Muscle layer of duodenum (tissue), 2 donors: ENCODE data around the gene NAALADL1.
"Not testable (repeated sequence)": the region's sequence is repeated elsewhere in the genome, so short reads cannot be mapped to it uniquely, and the experiment has no call there.

Source experiments
- H3K27ac ChIP-seq: one replicate; pipeline ENCODE4 v1.7.0; 2013; ENCODE audit warnings: mild to moderate bottlenecking, low read length
- H3K27me3 ChIP-seq: one replicate; pipeline ENCODE4 v1.7.0; 2013; ENCODE audit warnings: low read depth, mild to moderate bottlenecking, control low read depth, low read length
- H3K36me3 ChIP-seq, 2 donors: one replicate each; pipeline ENCODE4 v1.7.0; 2013; ENCODE audit warnings: low read length in 2 of 2, control low read depth in 1 of 2, mild to moderate bottlenecking in 1 of 2; ENCODE audit not compliant: insufficient read depth in 2 of 2, control insufficient read depth in 1 of 2
- H3K4me1 ChIP-seq, 2 donors: one replicate each; pipeline ENCODE4 v1.7.0; 2013; ENCODE audit warnings: low read length in 2 of 2, mild to moderate bottlenecking in 2 of 2, control low read depth in 1 of 2, moderate library complexity in 1 of 2; ENCODE audit not compliant: insufficient read depth in 2 of 2, control insufficient read depth in 1 of 2
- H3K4me3 ChIP-seq, 2 donors: one replicate each; pipeline ENCODE4 v1.7.0; 2013; ENCODE audit warnings: low read length in 2 of 2, low read depth in 1 of 2, mild to moderate bottlenecking in 1 of 2
- H3K9me3 ChIP-seq, 2 donors: one replicate each; pipeline ENCODE4 v1.7.0; 2013; ENCODE audit warnings: low read length in 2 of 2, control low read depth in 1 of 2, mild to moderate bottlenecking in 1 of 2; ENCODE audit not compliant: control insufficient read depth in 1 of 2
- donor health status: healthy.

Gene NAALADL1

GRCh38 chr11:65021509-65021908, 36.8 kb downstream of the NAALADL1 start:
- Histone ChIP-seq H3K36me3 (peaks cover 9 to 39% of the 10 kb centered on the region in 2 donors), H3K27ac (no peak overlapping the region), H3K27me3 (no peaks in the 10 kb centered on the region), H3K4me3 (no peak overlapping the region), H3K9me3 (no peaks in the 10 kb centered on the region), H3K4me1 (no peaks in the 10 kb centered on the region)

DNA sequence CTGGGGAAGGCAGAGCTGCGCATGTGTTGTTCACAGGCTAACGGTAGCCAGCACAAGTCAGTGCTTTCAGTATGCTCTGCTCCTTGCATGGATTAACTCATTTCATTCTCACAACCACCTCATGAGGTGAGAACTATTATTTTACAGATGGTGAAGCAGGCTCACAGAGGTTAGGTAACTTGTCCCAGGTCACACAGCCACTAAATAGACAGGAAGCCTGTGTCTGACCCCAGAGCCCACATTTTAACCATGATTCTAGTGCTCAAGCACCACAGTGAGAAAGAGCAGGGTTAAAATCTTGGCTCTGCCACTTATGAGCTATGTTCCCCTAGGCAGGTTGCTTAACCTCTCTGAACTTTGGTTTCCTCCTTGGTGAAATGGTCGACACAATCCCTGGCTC, 37.4 kb downstream of the NAALADL1 start:
- Histone ChIP-seq H3K27me3 (no peaks in the 10 kb centered on the region), H3K27ac (no peak overlapping the region), H3K36me3 (peaks cover 9 to 39% of the 10 kb centered on the region in 2 donors), H3K4me3 (no peak overlapping the region), H3K9me3 (no peaks in the 10 kb centered on the region), H3K4me1 (no peaks in the 10 kb centered on the region)

GRCh38 chr11:65019824-65020223, 38.5 kb downstream of the NAALADL1 start:
- Histone ChIP-seq H3K27ac (no peak overlapping the region), H3K27me3 (no peaks in the 10 kb centered on the region), H3K36me3 (peaks cover 9 to 39% of the 10 kb centered on the region in 2 donors), H3K4me1 (peaks cover 0 to 10% of the 10 kb centered on the region in 2 donors), H3K4me3 (no peak overlapping the region), H3K9me3 (no peaks in the 10 kb centered on the region)

DNA sequence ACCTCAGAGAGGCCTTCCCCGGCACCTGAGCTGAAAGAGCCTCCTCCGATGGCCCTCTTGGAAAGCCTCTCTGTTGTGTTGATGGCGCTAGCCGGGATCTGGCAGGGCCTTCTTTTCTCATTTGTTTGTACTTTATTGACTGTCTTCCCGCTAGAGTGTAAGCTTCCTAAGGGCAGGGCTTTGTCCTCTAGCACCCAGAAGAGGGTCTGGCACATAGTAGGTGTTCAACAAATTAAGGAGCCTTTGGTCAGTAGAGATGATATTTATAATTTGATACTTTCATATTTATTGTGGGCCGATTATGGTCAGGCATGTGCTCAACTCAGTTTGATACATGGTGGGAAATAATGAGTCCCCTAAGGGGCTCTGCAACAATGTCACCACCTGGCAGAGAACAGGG, 40.4 kb downstream of the NAALADL1 start:
- no peak overlapping the region for H3K27ac ChIP-seq
- H3K4me3 ChIP-seq: no peak overlapping the region
- no peaks in the 10 kb centered on the region for H3K9me3 ChIP-seq
- no peaks in the 10 kb centered on the region for H3K27me3 ChIP-seq
- H3K36me3 ChIP-seq: peaks cover 9 to 39% of the 10 kb centered on the region in 2 donors
- H3K4me1 ChIP-seq: peaks cover 5 to 16% of the 10 kb centered on the region in 2 donors

GRCh38 chr11:65016705-65017104, 41.6 kb downstream of the NAALADL1 start:
- no peaks in the 10 kb centered on the region for H3K9me3 ChIP-seq
- H3K4me1 ChIP-seq: peaks cover 6 to 16% of the 10 kb centered on the region in 2 donors
- H3K27me3 ChIP-seq: no peaks in the 10 kb centered on the region
- peaks cover 9 to 31% of the 10 kb centered on the region in 2 donors for H3K36me3 ChIP-seq
- H3K4me3 ChIP-seq: no peak overlapping the region
- H3K27ac ChIP-seq: no peak overlapping the region

GRCh38 chr11:65014726-65015227, 43.6 kb downstream of the NAALADL1 start:
- Histone ChIP-seq H3K27me3 (no peaks in the 10 kb centered on the region), H3K27ac (peak overlapping the region; percentile 93), H3K36me3 (peaks cover 9 to 17% of the 10 kb centered on the region in 2 donors), H3K9me3 (no peaks in the 10 kb centered on the region), H3K4me1 (peaks cover 6 to 16% of the 10 kb centered on the region in 2 donors), H3K4me3 (peak overlapping the region; percentile 66 to 72)

- Histone ChIP-seq H3K36me3 (peaks cover 9 to 15% of the 10 kb centered on the region in 2 donors), H3K4me3 (peak within 1 kb of the TSS; percentile 66 to 72), H3K27ac (peak within 1 kb of the TSS; percentile 93), H3K27me3 (no peaks in the 10 kb centered on the region), H3K4me1 (peaks cover 6 to 16% of the 10 kb centered on the region in 2 donors), H3K9me3 (no peaks in the 10 kb centered on the region)
Observed at GRCh38 chr11:65013888-65014725, 44.2 kb downstream of the NAALADL1 start, which contains the start of gene ARL2. ARL2 (plus strand) TSS chr11:65014160; CDS start chr11:65014208, 48 bp downstream.

GRCh38 chr11:65013130-65013887, 45.0 kb downstream of the NAALADL1 start:
- Histone ChIP-seq H3K36me3 (peaks cover 3 to 8% of the 10 kb centered on the region in 2 donors), H3K4me3 (peak overlapping the region; percentile 66 to 72)

GRCh38 chr11:65008873-65009272, 49.5 kb downstream of the NAALADL1 start:
- Histone ChIP-seq H3K36me3 (no peaks in the 10 kb centered on the region), H3K27ac (no peak overlapping the region), H3K27me3 (no peaks in the 10 kb centered on the region), H3K9me3 (no peaks in the 10 kb centered on the region), H3K4me3 (no peak overlapping the region), H3K4me1 (peaks cover 5 to 6% of the 10 kb centered on the region in 2 donors)

More at GRCh38 chr11:65013130-65013887, 45.0 kb downstream of the NAALADL1 start:
- Histone ChIP-seq H3K4me1 (peaks cover 6 to 16% of the 10 kb centered on the region in 2 donors), H3K27me3 (no peaks in the 10 kb centered on the region), H3K9me3 (no peaks in the 10 kb centered on the region), H3K27ac (peak overlapping the region; percentile 93)

DNA sequence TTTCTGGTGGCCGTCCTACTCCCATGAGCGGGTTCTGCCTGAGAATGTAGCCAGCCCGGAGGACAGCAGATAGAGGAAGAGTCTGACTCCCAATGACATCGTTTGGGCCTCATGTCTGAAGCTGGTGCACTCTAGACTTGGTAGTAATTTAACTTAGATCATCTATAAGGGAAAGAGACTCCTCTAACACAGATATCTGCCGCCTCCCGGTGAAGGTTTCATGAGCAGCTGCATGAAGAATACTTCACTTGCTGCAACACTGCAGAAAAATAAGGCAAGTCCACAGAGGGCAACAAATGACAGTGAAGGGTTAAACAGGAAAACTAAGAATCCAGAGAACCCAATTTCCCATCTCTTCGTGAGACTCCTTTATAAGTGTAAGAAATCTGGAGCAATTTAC, 50.3 kb downstream of the NAALADL1 start:
- Histone ChIP-seq H3K36me3 (no peaks in the 10 kb centered on the region), H3K27ac (no peak overlapping the region), H3K9me3 (no peaks in the 10 kb centered on the region), H3K4me3 (no peak overlapping the region), H3K27me3 (no peaks in the 10 kb centered on the region), H3K4me1 (peaks cover under 1 to 2% of the 10 kb centered on the region in 2 donors)

DNA sequence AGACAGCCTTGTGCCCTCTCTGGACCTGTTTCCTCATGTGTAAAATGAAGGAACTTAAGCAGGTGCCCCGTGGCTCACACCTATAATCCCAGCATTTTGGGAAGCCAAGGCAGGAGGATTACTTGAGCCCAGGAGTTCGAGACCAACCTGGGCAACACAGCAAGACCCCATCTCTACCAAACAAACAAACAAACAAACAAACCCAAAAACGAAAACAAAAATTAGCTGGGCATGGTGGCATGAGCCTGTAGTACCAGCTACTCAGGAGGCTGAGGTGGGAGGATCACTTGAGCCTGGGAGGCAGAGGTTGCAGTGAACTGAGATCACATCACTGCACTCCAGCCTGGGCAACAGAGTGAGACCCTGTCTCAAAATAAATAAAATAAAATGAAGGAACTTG, 54.4 kb downstream of the NAALADL1 start:
- H3K27me3 ChIP-seq, H3K27ac ChIP-seq, H3K9me3 ChIP-seq, H3K4me3 ChIP-seq, H3K4me1 ChIP-seq, H3K36me3 ChIP-seq: not testable (repeated sequence)
